Nephron (organoid): Measurements from ENCODE around the gene GABRG3.

ENCODE experiments used
- H3K27ac Mint-ChIP-seq, 3 experiments: 2 replicates each; pipeline ENCODE4 v1.8.0; 2020; ENCODE audit warnings: mixed read lengths in 3 of 3, mild to moderate bottlenecking in 2 of 3, moderate library complexity in 1 of 3
- H3K27me3 Mint-ChIP-seq: 2 replicates; pipeline ENCODE4 v1.8.0; 2021; ENCODE audit warnings: low read depth, mild to moderate bottlenecking, moderate library complexity, mixed read lengths
- H3K36me3 Mint-ChIP-seq: 2 replicates; pipeline ENCODE4 v1.8.0; 2020; ENCODE audit warnings: low read depth, mixed read lengths
- H3K4me1 Mint-ChIP-seq: 2 replicates; pipeline ENCODE4 v1.8.0; 2020; ENCODE audit warnings: mixed read lengths
- H3K4me3 Mint-ChIP-seq, 3 experiments: 2 replicates each; pipeline ENCODE4 v1.8.0; 2020; ENCODE audit warnings: mild to moderate bottlenecking in 3 of 3, mixed read lengths in 3 of 3, moderate library complexity in 2 of 3
- H3K9me3 Mint-ChIP-seq: 2 replicates; pipeline ENCODE4 v1.8.0; 2020; ENCODE audit warnings: mixed read lengths
- CTCF ChIP-seq, 3 experiments: fragments of 200-600 bp; sonication (generic); IDR thresholded peaks; one replicate each; pipeline ENCODE4 v1.5.0; 2021; ENCODE audit warnings: antibody characterized with exemption in 3 of 3; ENCODE audit not compliant: unreplicated experiment in 3 of 3

Gene GABRG3

GRCh38 chr15:27292641-27293040, 321.7 kb downstream of the GABRG3 start:
- Mint-ChIP-seq H3K9me3 (no peaks in the 10 kb centered on the region), H3K27me3 (no peaks in the 10 kb centered on the region), H3K27ac (no peak overlapping the region), H3K4me1 (no peaks in the 10 kb centered on the region), H3K36me3 (no peaks in the 10 kb centered on the region), H3K4me3 (no peak overlapping the region)
- TF ChIP-seq CTCF (IDR thresholded peaks at IDR 0.05; ENCODE audit: unreplicated experiment in 3 of 3): no peak

GRCh38 chr15:27293607-27294006, 322.6 kb downstream of the GABRG3 start:
- Mint-ChIP-seq H3K27me3 (no peaks in the 10 kb centered on the region), H3K4me3 (no peak overlapping the region), H3K36me3 (no peaks in the 10 kb centered on the region), H3K27ac (no peak overlapping the region), H3K4me1 (no peaks in the 10 kb centered on the region), H3K9me3 (no peaks in the 10 kb centered on the region)
- TF ChIP-seq CTCF (IDR thresholded peaks at IDR 0.05; ENCODE audit: unreplicated experiment in 3 of 3): no peak

GRCh38 chr15:27317736-27318135, 346.8 kb downstream of the GABRG3 start:
- Mint-ChIP-seq H3K27me3 (no peaks in the 10 kb centered on the region), H3K4me1 (no peaks in the 10 kb centered on the region), H3K4me3 (no peak overlapping the region), H3K36me3 (no peaks in the 10 kb centered on the region), H3K27ac (no peak overlapping the region), H3K9me3 (no peaks in the 10 kb centered on the region)
- no peak for TF ChIP-seq CTCF (IDR thresholded peaks at IDR 0.05; ENCODE audit: unreplicated experiment in 3 of 3)

- H3K27me3 Mint-ChIP-seq: peaks cover 12% of the 10 kb centered on the region
- no peak for TF ChIP-seq CTCF (IDR thresholded peaks at IDR 0.05; ENCODE audit: unreplicated experiment in 3 of 3)
- no peaks in the 10 kb centered on the region for H3K9me3 Mint-ChIP-seq
- H3K4me1 Mint-ChIP-seq: peaks cover 27% of the 10 kb centered on the region
- peak overlapping the region in 2 of 3 experiments; percentile 87 to 89 for H3K27ac Mint-ChIP-seq
- H3K36me3 Mint-ChIP-seq: no peaks in the 10 kb centered on the region
- no peak overlapping the region for H3K4me3 Mint-ChIP-seq
These were observed 352.8 kb downstream of the GABRG3 start for GRCh38 chr15:27323801-27324200.

GRCh38 chr15:27324886-27325615, 354.1 kb downstream of the GABRG3 start:
- Mint-ChIP-seq H3K4me3 (no peak overlapping the region), H3K27ac (peak overlapping the region; percentile 77 to 89 (median 87)), H3K4me1 (peaks cover 27% of the 10 kb centered on the region), H3K9me3 (no peaks in the 10 kb centered on the region), H3K36me3 (no peaks in the 10 kb centered on the region), H3K27me3 (peaks cover 12% of the 10 kb centered on the region)
- no peak for TF ChIP-seq CTCF (IDR thresholded peaks at IDR 0.05; ENCODE audit: unreplicated experiment in 3 of 3)

GRCh38 chr15:27327467-27328025, 356.6 kb downstream of the GABRG3 start:
- Mint-ChIP-seq H3K4me3 (no peak overlapping the region), H3K36me3 (no peaks in the 10 kb centered on the region)

More at GRCh38 chr15:27327467-27328025, 356.6 kb downstream of the GABRG3 start:
- Mint-ChIP-seq H3K4me1 (peaks cover 27% of the 10 kb centered on the region), H3K27ac (peak overlapping the region in 2 of 3 experiments; percentile 3 to 8), H3K9me3 (no peaks in the 10 kb centered on the region), H3K27me3 (peaks cover 12% of the 10 kb centered on the region)
- TF ChIP-seq CTCF (IDR thresholded peaks at IDR 0.05; ENCODE audit: unreplicated experiment in 3 of 3): no peak
